HepG2 (cell line): Measurements from ENCODE around the gene SSR2. TPM values are rescaled to one million over a fixed set of nuclear protein-coding genes. Genes with fewer than 3 reads are reported as not detected.
A peak's percentile ranks its signal among the peaks of the same experiment; 100 is the strongest.

Experiments
- CSRNP1 ChIP-seq: sonication (generic); formaldehyde crosslinking; IDR thresholded peaks from 2 replicates; pipeline ENCODE4 v1.8.1; 2023; ENCODE audit warnings: mild to moderate bottlenecking, missing genetic modification reagents
- HNRNPL ChIP-seq: fragments of 200-400 bp; formaldehyde crosslinking; IDR thresholded peaks from 2 replicates; pipeline ENCODE4 v1.6.1; 2017; ENCODE audit warnings: mild to moderate bottlenecking, low read depth, low read length
- IRF9 ChIP-seq: sonication (generic); formaldehyde crosslinking; IDR thresholded peaks from 2 replicates; pipeline ENCODE4 v1.8.0; 2022; ENCODE audit warnings: missing genetic modification reagents, mild to moderate bottlenecking, borderline replicate concordance
- KMT2B ChIP-seq: IDR thresholded peaks from 2 replicates; pipeline ENCODE4 v1.6.1; 2016; ENCODE audit warnings: missing genetic modification reagents, missing compliant biosample characterization
- PCBP1 ChIP-seq: fragments of 200-400 bp; formaldehyde crosslinking; IDR thresholded peaks from 2 replicates; pipeline ENCODE4 v1.6.1; 2017; ENCODE audit warnings: mild to moderate bottlenecking, low read depth, low read length, borderline replicate concordance
- PHF8 ChIP-seq: sonication (generic); formaldehyde crosslinking; IDR thresholded peaks from 2 replicates; pipeline ENCODE4 v1.5.0; 2020; ENCODE audit warnings: missing genetic modification reagents
- POGK ChIP-seq: sonication (generic); formaldehyde crosslinking; conservative IDR thresholded peaks from 2 replicates; pipeline ENCODE4 v1.8.0; 2022; ENCODE audit warnings: mild to moderate bottlenecking, moderate library complexity, missing genetic modification reagents
- SAP130 ChIP-seq: IDR thresholded peaks from 2 replicates; pipeline ENCODE4 v1.6.1; 2016; ENCODE audit warnings: low read depth
- SIX1 ChIP-seq: sonication (generic); formaldehyde crosslinking; IDR thresholded peaks from 2 replicates; pipeline ENCODE4 v1.4.0; 2020; ENCODE audit warnings: missing genetic modification reagents, borderline replicate concordance
- SNAI1 ChIP-seq: sonication (generic); formaldehyde crosslinking; IDR thresholded peaks from 2 replicates; pipeline ENCODE4 v1.5.0; 2020; ENCODE audit warnings: mild to moderate bottlenecking, missing genetic modification reagents, borderline replicate concordance
- SP5 ChIP-seq: IDR thresholded peaks from 2 replicates; pipeline ENCODE4 v1.6.1; 2016; ENCODE audit warnings: low read depth, borderline replicate concordance
- SUZ12 ChIP-seq: fragments of 150-350 bp; IDR thresholded peaks from 2 replicates; pipeline ENCODE4 v1.6.1; 2014; ENCODE audit warnings: low read depth, low read length
- ZNF264 ChIP-seq: sonication (generic); formaldehyde crosslinking; IDR thresholded peaks from 2 replicates; pipeline ENCODE4 v1.4.0; 2020; ENCODE audit warnings: missing genetic modification reagents
- ZNF777 ChIP-seq: sonication (generic); formaldehyde crosslinking; IDR thresholded peaks from 2 replicates; pipeline ENCODE4 v1.4.0; 2020; ENCODE audit warnings: missing genetic modification reagents
- ZSCAN25 ChIP-seq: sonication (generic); formaldehyde crosslinking; IDR thresholded peaks from 2 replicates; pipeline ENCODE4 v1.8.0; 2022; ENCODE audit warnings: mild to moderate bottlenecking, missing genetic modification reagents
- polyA plus RNA-seq, 8 experiments: library from polyadenylated mRNA; depleted of rRNA in 3 of 8; stranded (reverse) in 7 of 8; unstranded in 1 of 8; fragments of >200 nt; fragmentation: Illumina TruSeq in 4 of 8; extraction: Trizol in 4 of 8; gene quantifications; 2 replicates each; pipeline versions ENCODE4 v1.2.1 to v1.2.3, GENCODE V29; 2011 to 2016; ENCODE audit warnings: low read depth in 4 of 8, missing spikeins in 1 of 8, mixed read lengths in 1 of 8; ENCODE audit not compliant: insufficient read depth in 1 of 8
- total RNA-seq, 5 experiments: library from RNA; depleted of rRNA; stranded (reverse); fragments of >200 nt; fragmentation: Illumina TruSeq; extraction: Trizol; gene quantifications; 2 replicates each; pipeline ENCODE4 v1.2.3, GENCODE V29; 2016; ENCODE audit warnings: low read depth in 1 of 5
- TF ChIP-seq, protein P1 (sequence below): sonication (generic); formaldehyde crosslinking; IDR thresholded peaks from one replicate; pipeline ENCODE4 v1.5.1; 2020; ENCODE audit warnings: mild to moderate bottlenecking, missing genetic modification reagents; ENCODE audit errors: not compliant biosample characterization

Gene SSR2
- total and polyA plus RNA-seq, 2 of the 13 experiments (the other 11 are each of a cell fraction or from before 2014, with no cell fraction given) = 284 to 461 TPM

GRCh38 chr1:155978325-155978972 lies 42.3 kb downstream of the SSR2 start, which contains the start of gene ARHGEF2 (continued):
- peak; percentile 41; the same call in 1 of the 2 replicates for TF ChIP-seq CSRNP1
- peak; percentile 61; the same call in 1 of the 2 replicates for TF ChIP-seq SAP130
- peak; percentile 25; the same call in 1 of the 2 replicates for TF ChIP-seq ZNF777 (CRISPR knock-in tag)
- no peak for TF ChIP-seq SUZ12
- TF ChIP-seq KMT2B (CRISPR knock-in tag) = 0 out of 2 replicates have a peak, but pooled peaks have one; percentile 21
- peak; percentile 38; the same call in 1 of the 2 replicates for TF ChIP-seq ZSCAN25
- TF ChIP-seq PCBP1 = peak; percentile 95
- TF ChIP-seq SIX1 = no peak
- TF ChIP-seq, protein P1, sequence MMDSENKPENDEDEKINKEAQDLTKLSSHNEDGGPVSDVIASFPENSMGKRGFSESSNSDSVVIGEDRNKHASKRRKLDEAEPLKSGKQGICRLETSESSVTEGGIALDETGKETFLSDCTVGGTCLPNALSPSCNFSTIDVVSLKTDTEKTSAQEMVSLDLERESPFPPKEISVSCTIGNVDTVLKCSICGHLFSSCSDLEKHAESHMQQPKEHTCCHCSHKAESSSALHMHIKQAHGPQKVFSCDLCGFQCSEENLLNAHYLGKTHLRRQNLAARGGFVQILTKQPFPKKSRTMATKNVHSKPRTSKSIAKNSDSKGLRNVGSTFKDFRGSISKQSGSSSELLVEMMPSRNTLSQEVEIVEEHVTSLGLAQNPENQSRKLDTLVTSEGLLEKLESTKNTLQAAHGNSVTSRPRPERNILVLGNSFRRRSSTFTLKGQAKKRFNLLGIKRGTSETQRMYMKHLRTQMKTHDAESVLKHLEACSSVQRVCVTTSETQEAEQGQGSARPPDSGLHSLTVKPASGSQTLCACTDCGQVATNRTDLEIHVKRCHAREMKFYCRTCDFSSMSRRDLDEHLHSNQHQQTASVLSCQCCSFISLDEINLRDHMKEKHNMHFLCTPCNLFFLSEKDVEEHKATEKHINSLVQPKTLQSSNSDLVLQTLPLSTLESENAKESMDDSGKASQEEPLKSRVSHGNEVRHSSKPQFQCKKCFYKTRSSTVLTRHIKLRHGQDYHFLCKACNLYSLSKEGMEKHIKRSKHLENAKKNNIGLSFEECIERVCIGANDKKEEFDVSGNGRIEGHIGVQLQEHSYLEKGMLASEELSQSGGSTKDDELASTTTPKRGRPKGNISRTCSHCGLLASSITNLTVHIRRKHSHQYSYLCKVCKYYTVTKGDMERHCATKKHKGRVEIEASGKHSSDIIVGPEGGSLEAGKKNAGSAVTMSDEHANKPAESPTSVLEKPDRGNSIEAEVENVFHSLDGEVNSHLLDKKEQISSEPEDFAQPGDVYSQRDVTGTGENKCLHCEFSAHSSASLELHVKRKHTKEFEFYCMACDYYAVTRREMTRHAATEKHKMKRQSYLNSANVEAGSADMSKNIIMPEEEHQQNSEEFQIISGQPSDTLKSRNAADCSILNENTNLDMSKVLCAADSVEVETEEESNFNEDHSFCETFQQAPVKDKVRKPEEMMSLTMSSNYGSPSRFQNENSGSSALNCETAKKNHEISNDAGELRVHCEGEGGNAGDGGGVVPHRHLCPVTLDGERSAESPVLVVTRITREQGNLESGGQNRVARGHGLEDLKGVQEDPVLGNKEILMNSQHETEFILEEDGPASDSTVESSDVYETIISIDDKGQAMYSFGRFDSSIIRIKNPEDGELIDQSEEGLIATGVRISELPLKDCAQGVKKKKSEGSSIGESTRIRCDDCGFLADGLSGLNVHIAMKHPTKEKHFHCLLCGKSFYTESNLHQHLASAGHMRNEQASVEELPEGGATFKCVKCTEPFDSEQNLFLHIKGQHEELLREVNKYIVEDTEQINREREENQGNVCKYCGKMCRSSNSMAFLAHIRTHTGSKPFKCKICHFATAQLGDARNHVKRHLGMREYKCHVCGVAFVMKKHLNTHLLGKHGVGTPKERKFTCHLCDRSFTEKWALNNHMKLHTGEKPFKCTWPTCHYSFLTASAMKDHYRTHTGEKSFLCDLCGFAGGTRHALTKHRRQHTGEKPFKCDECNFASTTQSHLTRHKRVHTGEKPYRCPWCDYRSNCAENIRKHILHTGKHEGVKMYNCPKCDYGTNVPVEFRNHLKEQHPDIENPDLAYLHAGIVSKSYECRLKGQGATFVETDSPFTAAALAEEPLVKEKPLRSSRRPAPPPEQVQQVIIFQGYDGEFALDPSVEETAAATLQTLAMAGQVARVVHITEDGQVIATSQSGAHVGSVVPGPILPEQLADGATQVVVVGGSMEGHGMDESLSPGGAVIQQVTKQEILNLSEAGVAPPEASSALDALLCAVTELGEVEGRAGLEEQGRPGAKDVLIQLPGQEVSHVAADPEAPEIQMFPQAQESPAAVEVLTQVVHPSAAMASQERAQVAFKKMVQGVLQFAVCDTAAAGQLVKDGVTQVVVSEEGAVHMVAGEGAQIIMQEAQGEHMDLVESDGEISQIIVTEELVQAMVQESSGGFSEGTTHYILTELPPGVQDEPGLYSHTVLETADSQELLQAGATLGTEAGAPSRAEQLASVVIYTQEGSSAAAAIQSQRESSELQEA (CRISPR knock-in tag) = peak; percentile 50
- TF ChIP-seq SP5 = peak; percentile 41; the same call in 1 of the 2 replicates
- 0 out of 2 replicates have a peak, but pooled peaks have one; percentile 31 for TF ChIP-seq ZNF264 (CRISPR knock-in tag)
- peak; percentile 43; the same call in 1 of the 2 replicates for TF ChIP-seq PHF8 (CRISPR knock-in tag)
- TF ChIP-seq SNAI1 = 0 out of 2 replicates have a peak, but pooled peaks have one; percentile 57
- TF ChIP-seq HNRNPL = 0 out of 2 replicates have a peak, but pooled peaks have one; percentile 42
- TF ChIP-seq POGK (CRISPR knock-in tag) = peak; percentile 58; the same call in 1 of the 2 replicates
- TF ChIP-seq IRF9 = peak; percentile 52; the same call in 1 of the 2 replicates
